NCI-H2081 (cell line): Measurements from ENCODE around the gene RAMP1.
A peak's percentile ranks its signal among the peaks of the same experiment; 100 is the strongest.

ENCODE experiments used
- DNase-seq, 2 experiments: peaks; one replicate each; lab custom pipeline; 2025; lab: John Stamatoyannopoulos, UW

Gene RAMP1

GRCh38 chr2:237895544-237896506, 36.4 kb downstream of the RAMP1 start:
- DNase-seq: peak; percentile 67 to 87

- DNase-seq: no peak
Observed at GRCh38 chr2:237896507-237896892, 37.1 kb downstream of the RAMP1 start.

DNA sequence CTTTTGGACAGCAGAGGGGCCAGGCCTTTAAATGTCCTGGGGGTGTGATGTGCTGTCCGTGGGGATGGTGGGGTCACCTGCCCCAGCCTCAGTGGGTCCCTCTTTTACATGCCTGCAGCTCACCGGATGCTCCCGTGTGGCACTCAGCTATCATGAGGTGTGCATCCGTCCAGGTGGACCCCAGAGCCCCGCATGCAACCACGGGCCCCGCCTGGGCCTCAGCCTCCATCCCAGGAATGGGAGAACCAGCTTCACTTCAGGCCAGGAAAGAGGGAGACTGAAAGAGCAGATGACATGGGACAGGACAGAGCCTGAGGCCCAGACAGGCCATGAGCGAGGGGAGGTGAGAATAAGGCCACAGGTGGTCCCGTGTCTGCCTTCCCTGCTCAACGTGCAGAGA, 37.5 kb downstream of the RAMP1 start:
- no peak for DNase-seq

GRCh38 chr2:237898057-237898414, 38.6 kb downstream of the RAMP1 start:
- DNase-seq: no peak

DNA sequence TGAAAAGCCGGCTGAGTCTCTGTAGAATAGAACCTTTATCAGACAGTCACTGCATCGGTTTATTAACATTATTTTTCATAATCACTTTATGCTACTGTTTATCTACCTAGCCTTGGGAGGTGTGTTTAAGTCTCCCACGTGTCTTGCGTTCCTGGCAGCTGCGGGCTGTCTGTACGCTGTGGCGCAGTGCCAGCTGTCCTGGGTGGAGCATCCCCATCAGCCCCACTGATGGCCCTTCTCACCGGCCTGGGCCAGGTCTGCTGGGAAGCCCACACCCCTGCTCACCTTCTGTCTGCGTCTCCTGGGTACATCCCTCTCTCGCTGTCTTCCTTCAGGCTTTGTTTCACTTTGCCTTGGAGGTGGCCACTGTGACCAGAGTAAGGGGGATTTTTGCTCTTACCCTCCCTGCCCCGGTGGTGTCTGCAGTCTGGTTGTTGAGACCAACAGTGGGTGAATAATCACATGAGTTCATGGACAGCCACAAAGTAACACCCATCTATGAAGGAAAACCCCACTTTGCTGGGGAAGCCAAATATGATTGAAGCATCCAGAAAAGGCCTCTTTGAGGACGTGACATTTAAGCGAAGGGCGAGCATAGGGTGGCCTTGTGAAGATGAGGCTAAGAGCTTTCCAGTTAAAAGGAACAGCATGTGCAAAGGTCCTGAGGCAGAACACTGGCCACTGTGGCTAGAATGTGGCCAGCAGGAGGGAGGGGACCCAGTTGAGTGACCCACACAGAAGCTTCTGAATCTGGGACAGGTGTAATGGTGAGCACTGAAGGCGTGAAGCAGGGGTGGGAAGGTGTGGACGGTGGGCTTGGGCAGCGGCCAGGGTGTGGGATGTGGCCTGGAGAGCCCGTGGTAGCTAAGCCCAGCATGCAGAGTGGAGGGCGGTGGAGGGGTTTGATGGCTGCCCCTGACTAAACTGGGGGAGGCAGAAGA, 41.7 kb downstream of the RAMP1 start:
- DNase-seq: peak; percentile 1 to 16

DNA sequence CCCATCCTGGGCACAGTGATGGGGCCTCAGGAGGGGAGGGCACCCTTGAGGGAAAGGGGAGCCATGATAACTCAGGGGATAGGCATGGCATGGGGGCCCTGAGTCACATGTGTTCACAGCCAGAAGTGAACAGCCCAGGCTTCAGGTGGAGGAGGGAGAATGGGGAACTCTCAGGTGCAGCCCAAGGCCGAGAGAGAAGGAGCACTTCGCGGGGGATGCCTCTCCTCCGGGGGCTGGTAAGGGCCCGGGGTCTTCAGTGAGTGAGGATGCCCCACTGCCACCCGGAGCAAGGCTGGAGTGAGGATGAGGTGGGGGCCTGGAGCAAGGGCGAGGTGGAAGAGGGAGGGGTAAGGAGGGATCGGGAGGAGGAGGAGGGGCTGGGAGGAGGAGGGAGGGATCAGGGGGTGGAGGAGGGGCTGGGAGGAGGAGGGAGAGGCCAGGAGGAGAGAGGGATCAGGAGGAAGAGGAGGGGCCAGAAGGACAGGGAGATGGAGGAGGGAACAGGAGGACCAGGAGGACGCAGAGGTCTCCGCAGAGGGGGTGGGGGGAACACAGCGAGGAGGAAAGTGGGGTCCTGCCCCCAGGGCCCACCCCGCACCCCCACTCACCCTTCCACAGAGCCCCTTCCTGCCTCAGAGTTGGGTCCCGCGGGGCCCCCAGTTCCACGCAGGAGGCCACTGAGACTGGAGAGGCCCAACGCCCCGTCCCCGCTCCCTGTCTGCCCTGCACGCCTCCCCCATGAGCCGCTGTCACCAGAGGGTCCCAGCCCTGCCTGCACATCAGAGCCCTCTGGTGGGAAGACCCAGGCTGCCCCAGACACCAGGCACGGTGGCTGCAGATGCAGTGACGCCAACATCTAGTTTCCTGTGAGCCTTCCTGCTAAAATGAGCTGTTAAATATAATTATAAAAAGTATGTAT, 42.8 kb downstream of the RAMP1 start:
- no peak for DNase-seq

DNA sequence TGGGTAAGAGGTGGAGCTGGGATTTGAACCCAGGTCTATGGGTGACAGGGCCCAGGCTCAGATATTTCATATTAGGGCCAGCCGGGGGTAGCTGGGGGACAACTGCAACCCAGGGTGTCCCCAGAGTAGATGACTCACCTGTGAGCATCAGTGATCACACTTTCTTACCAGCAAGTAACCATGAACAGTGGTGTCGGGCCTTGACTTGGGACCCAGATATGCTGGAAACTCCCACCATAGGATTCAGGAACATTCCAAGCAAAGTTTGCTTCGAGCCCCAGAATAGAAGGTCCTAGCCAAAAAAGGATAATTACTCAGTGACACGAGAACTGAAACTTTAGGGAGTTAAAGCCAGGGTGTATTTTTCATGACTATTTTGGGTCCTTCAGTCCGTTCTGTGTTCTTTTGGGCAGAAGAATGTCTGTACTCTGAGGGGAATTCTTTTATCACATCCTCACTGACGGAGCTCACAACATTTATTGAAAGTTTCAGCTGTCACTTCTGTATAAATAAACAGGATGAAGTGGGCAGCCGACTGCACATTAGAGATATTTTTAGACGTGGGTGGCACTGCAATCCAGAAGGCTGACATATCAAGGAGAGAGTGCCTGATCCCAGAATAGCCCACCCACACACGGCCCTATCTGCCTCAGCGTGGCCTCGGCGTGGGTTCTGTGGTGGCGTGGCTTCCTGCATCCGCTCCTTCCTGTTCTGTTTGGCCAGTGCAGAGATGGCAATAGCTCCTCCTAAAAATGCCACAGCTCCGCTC, 45.6 kb downstream of the RAMP1 start:
- DNase-seq: no peak

DNA sequence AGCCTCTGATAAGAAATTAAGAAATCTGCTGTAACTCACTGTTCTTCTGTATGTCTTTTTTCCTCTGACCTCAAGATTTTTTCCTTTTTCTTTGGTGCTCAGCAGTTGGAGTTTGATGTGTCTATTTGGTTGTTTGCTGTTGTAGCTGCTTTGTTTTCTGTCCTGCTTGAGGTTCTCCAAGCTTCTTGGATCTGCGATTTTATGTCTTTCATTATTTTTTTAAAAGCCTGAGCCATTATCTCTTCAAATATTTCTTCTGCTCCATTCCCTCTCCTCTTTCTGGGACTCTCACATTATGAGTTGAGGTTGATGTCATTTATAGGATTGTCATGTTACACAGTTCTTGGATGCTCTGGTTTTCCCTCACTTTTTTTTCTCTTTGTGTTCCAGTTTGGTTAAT, 47.7 kb downstream of the RAMP1 start:
- DNase-seq: no peak

- DNase-seq: no peak
Observed at GRCh38 chr2:237909075-237909695, 49.8 kb downstream of the RAMP1 start.

- DNase-seq: no peak
Observed at GRCh38 chr2:237909801-237910475, 50.5 kb downstream of the RAMP1 start.

DNA sequence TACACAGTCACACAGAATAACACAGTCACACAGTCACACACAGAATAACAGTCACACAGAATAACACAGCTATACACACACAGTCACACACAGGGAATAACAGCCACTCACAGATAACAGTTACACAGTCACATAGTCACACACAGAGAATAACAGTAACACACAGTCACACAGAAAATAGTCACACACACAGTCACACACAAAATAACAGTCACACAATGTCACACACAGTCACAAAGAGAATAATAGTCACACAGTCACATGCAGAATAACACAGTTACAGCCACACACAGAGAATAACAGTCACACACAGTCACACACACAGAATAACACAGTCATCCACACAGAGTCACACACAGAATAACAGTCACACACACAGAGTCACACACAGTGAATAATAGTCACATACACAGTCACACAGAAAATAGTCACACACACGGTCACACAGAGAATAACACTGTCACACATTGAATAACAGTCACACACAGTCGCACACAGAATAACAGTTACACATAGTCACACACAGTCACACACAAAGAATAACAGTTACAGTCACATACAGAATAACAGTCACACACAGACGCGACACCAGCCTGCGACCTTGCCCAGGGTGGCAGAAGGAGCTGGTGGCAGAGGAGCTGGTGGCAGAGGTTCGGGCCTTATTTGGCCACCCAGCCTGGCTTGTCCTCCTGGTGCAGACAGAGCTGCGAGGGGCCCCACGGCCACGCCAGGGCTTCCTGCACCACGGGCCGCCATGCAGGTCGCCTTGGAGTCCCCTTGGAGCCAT, 51.3 kb downstream of the RAMP1 start:
- DNase-seq: no peak

GRCh38 chr2:237911363-237912017, 52.1 kb downstream of the RAMP1 start:
- no peak for DNase-seq

DNA sequence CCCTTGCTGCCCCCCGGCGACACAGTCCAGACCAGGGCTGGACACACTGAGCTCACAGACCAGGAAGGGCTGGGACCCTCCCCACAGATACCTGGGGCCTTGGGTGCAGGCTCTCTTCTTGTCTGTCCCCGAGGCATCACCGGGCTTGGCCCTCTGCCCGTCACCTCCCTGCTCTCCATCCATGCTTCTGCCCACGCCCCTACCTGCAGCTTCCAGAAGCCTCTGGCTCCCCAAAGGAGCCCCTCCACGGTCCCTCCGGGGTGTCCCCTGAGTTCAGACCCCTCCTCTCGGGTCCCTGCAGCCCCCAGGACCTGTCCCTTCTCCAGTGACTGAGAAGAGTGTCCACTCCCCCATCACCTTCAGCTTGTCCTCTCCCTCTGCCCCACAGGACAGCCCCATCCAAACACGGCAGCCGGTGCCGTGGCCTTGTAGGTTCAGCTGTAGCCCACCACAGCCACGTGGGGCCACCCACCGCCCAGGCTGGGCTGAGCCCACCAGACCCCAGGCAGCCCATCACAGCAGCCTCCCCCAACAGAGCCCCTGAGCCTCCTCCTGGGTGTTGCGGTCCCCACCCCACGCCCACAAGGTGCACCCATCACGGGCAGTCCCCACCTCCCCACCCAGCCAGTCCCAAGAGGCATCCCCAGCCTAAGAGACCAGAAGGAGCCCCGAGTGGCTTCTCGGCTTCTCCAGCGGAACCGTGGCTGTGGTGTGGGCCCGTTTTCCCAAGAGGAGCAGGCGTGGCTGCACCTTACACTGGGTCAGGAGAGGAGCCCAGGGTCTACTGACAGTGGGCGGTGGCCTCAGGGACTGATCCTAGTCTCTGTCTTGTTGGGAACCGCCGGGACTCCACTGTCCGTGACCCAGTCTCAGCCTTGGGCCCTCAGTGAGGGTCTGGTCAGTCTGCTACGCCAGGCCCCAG, 53.1 kb downstream of the RAMP1 start:
- DNase-seq: no peak

DNA sequence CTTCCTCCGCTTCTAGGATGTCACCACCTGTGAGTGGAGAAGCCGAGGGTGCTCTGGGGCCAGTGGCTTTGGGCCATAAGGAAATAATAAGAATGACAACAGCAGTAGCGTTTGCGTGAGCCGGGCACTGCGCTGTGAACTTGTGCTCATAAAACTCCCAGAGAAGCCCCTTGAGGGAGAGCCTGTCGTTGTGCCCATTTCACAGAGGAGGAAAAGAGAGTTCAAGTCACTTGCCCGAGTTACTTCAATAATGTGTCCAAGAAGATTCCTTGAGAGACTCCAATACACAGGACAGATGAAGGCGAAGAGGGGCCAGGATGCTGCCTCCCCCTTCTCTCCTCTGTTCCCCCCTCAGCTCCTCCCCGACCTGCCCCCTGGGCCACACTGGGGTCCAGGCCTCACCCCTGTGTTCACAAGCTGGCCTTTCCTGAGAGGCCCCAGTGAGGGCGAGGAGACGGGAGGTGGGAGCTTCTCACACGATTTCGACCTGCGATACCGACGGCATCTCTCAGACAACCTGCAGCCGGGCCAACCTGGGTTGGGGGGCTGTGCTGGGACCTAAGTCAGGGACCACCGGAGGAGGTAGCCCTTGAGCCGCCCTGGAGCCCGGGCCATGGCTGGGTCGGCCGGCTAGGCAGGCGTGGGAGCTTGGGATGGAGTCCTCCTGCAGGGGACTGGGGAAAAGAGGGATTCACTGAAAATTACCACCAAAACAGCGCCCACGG, 53.9 kb downstream of the RAMP1 start:
- DNase-seq: no peak

DNA sequence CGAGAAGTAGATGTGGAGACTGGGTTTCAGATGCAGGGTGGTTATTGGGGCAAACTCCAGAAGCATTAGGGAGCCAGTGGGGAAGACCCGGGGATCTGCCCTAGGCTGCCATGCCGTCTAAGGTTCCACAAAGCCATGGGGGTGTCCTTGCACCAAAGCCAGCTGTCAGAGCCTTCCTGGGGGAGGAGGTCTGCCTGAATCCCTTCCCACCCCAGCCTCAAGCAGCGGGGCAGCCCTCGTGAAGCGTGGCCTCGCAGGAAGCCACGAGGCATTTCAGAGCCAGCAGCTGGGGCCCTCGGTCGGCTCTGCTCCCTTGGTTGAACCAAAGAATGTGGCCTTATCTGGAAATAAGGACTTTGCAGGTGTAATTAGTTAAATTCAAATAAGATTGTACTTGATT, 56.2 kb downstream of the RAMP1 start:
- DNase-seq: no peak

- DNase-seq: no peak
Observed at GRCh38 chr2:237916296-237916695, 56.9 kb downstream of the RAMP1 start.
